K562 (cell line): ENCODE data around the gene LBH. TPM values are rescaled to one million over a fixed set of nuclear protein-coding genes. Genes with fewer than 3 reads are reported as not detected.

Experiments used
- HMGXB4 ChIP-seq: sonication (generic); formaldehyde crosslinking; IDR thresholded peaks from 2 replicates; pipeline ENCODE4 v1.8.1; 2023; ENCODE audit warnings: mild to moderate bottlenecking, missing genetic modification reagents
- KAT8 ChIP-seq: fragments of 450-650 bp; IDR thresholded peaks from 2 replicates; pipeline ENCODE4 v1.6.1; 2016; ENCODE audit warnings: low read depth, mild to moderate bottlenecking
- KLF16 ChIP-seq: IDR thresholded peaks from 2 replicates; pipeline ENCODE4 v1.6.1; 2016; ENCODE audit warnings: antibody characterized with exemption
- MEIS2 ChIP-seq: fragments of 450-650 bp; IDR thresholded peaks from 2 replicates; pipeline ENCODE4 v1.6.1; 2014; ENCODE audit warnings: mild to moderate bottlenecking; ENCODE audit not compliant: partially characterized antibody
- NCOA2 ChIP-seq, 2 experiments: fragments of 450-650 bp; IDR thresholded peaks; 2 replicates each; pipeline ENCODE4 v1.6.1; 2018; ENCODE audit warnings: mild to moderate bottlenecking in 2 of 2, moderate library complexity in 1 of 2; ENCODE audit not compliant: partially characterized antibody in 2 of 2
- PBX2 ChIP-seq, 2 experiments: IDR thresholded peaks in 1 of 2; conservative IDR thresholded peaks in 1 of 2; 2 replicates each; pipeline ENCODE4 v1.6.1; 2016; ENCODE audit warnings: low read depth in 2 of 2, mild to moderate bottlenecking in 1 of 2, missing compliant biosample characterization in 1 of 2, missing genetic modification characterization in 1 of 2, moderate library complexity in 1 of 2
- RAD21 ChIP-seq, 2 experiments: fragments of 250-450 bp in 1 of 2; fragments of 450-650 bp in 1 of 2; sonication (Bioruptor Pico) in 1 of 2; formaldehyde crosslinking in 1 of 2; IDR thresholded peaks in 1 of 2; conservative IDR thresholded peaks in 1 of 2; 2 replicates each; pipeline versions ENCODE4 v1.4.0 to v1.8.0; 2020 to 2022; ENCODE audit warnings: mild to moderate bottlenecking in 2 of 2, moderate library complexity in 1 of 2
- SMAD1 ChIP-seq: fragments of 150-350 bp; IDR thresholded peaks from 2 replicates; pipeline ENCODE4 v1.6.1; 2014; ENCODE audit warnings: low read length, low read depth; ENCODE audit not compliant: partially characterized antibody
- SMAD4 ChIP-seq: fragments of 250-450 bp; sonication (Bioruptor Pico); conservative IDR thresholded peaks from 2 replicates; pipeline ENCODE4 v1.8.0; 2021; ENCODE audit warnings: inconsistent platforms, mild to moderate bottlenecking, moderate library complexity
- SP1 ChIP-seq: sonication (generic); formaldehyde crosslinking; IDR thresholded peaks from 2 replicates; pipeline ENCODE4 v1.8.1; 2022; ENCODE audit warnings: mild to moderate bottlenecking, missing genetic modification reagents
- STAT5A ChIP-seq: IDR thresholded peaks from 2 replicates; pipeline ENCODE4 v1.6.1; 2012; ENCODE audit warnings: low read length, inconsistent platforms, borderline replicate concordance
- STAT5B ChIP-seq: fragments of 250-450 bp; sonication (Bioruptor Pico); IDR thresholded peaks from 2 replicates; pipeline ENCODE4 v1.8.0; 2021; ENCODE audit warnings: mild to moderate bottlenecking, inconsistent platforms
- U2AF1 ChIP-seq: fragments of 200-400 bp; formaldehyde crosslinking; optimal IDR thresholded peaks from 2 replicates; pipeline ENCODE3; 2017; ENCODE audit warnings: mild to moderate bottlenecking, low read depth, low read length, moderate library complexity
- ZBTB11 ChIP-seq, 3 experiments: fragments of 200-800 bp in 1 of 3; fragments of 250-450 bp in 1 of 3; fragments of 450-650 bp in 1 of 3; sonication (Bioruptor Pico) in 1 of 3; sonication (Bioruptor generic) in 1 of 3; formaldehyde crosslinking in 1 of 3; IDR thresholded peaks; 2 replicates each; pipeline versions ENCODE4 v1.6.1 to v1.8.0; 2016 to 2022; ENCODE audit warnings: mild to moderate bottlenecking in 2 of 3, missing genetic modification characterization in 2 of 3, missing compliant biosample characterization in 1 of 3, moderate library complexity in 1 of 3
- ZBTB33 ChIP-seq: sonication (generic); formaldehyde crosslinking; IDR thresholded peaks from 2 replicates; pipeline ENCODE4 v1.8.1; 2023; ENCODE audit warnings: mild to moderate bottlenecking, missing genetic modification reagents
- ZNF57 ChIP-seq: fragments of 450-650 bp; formaldehyde crosslinking; IDR thresholded peaks from 2 replicates; pipeline ENCODE4 v1.4.0; 2020; ENCODE audit warnings: mild to moderate bottlenecking, moderate library complexity
- ZNF717 ChIP-seq: fragments of 250-450 bp; sonication (Bioruptor Pico); IDR thresholded peaks from 2 replicates; pipeline ENCODE4 v1.5.0; 2021
- ZNF76 ChIP-seq: fragments of 250-450 bp; sonication (Bioruptor Pico); IDR thresholded peaks from 2 replicates; pipeline ENCODE4 v1.4.0; 2020; ENCODE audit warnings: mild to moderate bottlenecking, moderate library complexity, borderline replicate concordance
- polyA plus RNA-seq, 8 experiments: library from polyadenylated mRNA; depleted of rRNA in 4 of 8; stranded (reverse) in 5 of 8; unstranded in 3 of 8; fragments of >200 nt; fragmentation: Nextera tagmentation in 2 of 8; fragmentation: Illumina TruSeq in 1 of 8; extraction: Ambion mirVana in 2 of 8; extraction: Trizol in 1 of 8; gene quantifications; 2 replicates each; pipeline versions ENCODE4 v1.2.1 to v1.2.3, GENCODE V29; 2011 to 2014; ENCODE audit warnings: inconsistent platforms in 1 of 8, missing spikeins in 1 of 8
- total RNA-seq, 7 experiments: library from RNA; depleted of rRNA in 6 of 7; stranded (reverse); fragments of >200 nt in 6 of 7; fragmentation: Illumina TruSeq in 2 of 7; extraction: Trizol in 2 of 7; gene quantifications; 2 replicates each; pipeline versions ENCODE4 v1.2.1 to v1.2.3, GENCODE V29; 2011 to 2021; ENCODE audit warnings: low replicate concordance in 1 of 7

LBH gene
- total and polyA plus RNA-seq, 9 of the 15 experiments (the other 6 are each of a cell fraction or from before 2014, with no cell fraction given) = 3.1 to 13.4 (median 7.4) TPM

GRCh38 chr2:30191819-30192271 is 39.5 kb upstream of the LBH start (continued):
- TF ChIP-seq HMGXB4 (no peak), STAT5A (peak; percentile 94), ZBTB33 (no peak), NCOA2 (IDR thresholded peaks at IDR 0.05; ENCODE audit: partially characterized antibody in 2 of 2) (peak in 1 of 2 experiments; percentile 59), ZNF717 (CRISPR knock-in tag) (no peak), SMAD1 (peak; percentile 55), ZNF76 (CRISPR knock-in tag) (no peak), MEIS2 (peak; percentile 80), KAT8 (no peak), U2AF1 (no peak), ZNF57 (CRISPR knock-in tag) (no peak), SMAD4 (CRISPR knock-in tag) (no peak; the same call in 1 of the 2 replicates), PBX2 (CRISPR knock-in tag; IDR thresholded peaks at IDR 0.05; ENCODE audit: low read depth) (no peak), PBX2 (tag; conservative IDR thresholded peaks at IDR 0.05; ENCODE audit: low read depth) (peak; percentile 37; the same call in 1 of the 2 replicates), ZBTB11 (CRISPR knock-in tag; IDR thresholded peaks at IDR 0.05) (peak in 1 of 3 experiments; percentile 68; a peak in 1 of 6 replicates), SP1 (peak; percentile 63), RAD21 (CRISPR knock-in tag; conservative IDR thresholded peaks at IDR 0.05 in 1 of 2, IDR thresholded peaks at IDR 0.05 in 1 of 2) (no peak), KLF16 (peak; percentile 94), STAT5B (CRISPR knock-in tag) (no peak)
